GM11168 (cell line): ENCODE measurements around the gene MMADHC.

ENCODE experiments used
- in situ Hi-C: fragments of 300-500 bp; cut with MboI; formaldehyde crosslinking; loops from one replicate; pipeline ENCODE4 v1.12.0; 2022; ENCODE audit warnings: low sequenced_read_pairs; ENCODE audit not compliant: unreplicated experiment

The MMADHC gene

DNA sequence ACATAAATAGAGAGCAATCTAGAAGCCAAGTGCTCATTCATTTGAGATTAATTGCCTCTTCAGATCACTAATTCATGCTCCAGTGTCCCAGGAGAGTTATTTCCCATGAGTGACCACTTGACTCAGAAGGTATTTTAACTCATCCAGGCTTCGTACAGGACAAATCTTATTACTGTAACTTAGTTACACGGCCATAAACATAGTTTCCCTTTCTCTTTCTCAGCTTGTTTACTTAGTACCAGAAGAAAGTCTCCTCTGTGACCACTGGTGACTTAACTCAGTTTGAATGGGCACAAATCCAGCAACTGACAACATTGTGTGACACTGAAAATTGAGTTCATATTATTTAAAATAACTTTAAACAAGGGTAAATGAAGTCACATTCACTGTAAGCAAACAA is 25.3 kb downstream of the MMADHC start:
- in situ Hi-C loops: loop anchor here (5.0 kb wide), 1 partner anchor 545 kb away; no protein-coding TSS in a partner anchor

- in situ Hi-C loops: loop anchor here (5.0 kb wide), 1 partner anchor 544 kb away; no protein-coding TSS in a partner anchor
These were observed 26.2 kb downstream of the MMADHC start for GRCh38 chr2:149561309-149561926.

DNA sequence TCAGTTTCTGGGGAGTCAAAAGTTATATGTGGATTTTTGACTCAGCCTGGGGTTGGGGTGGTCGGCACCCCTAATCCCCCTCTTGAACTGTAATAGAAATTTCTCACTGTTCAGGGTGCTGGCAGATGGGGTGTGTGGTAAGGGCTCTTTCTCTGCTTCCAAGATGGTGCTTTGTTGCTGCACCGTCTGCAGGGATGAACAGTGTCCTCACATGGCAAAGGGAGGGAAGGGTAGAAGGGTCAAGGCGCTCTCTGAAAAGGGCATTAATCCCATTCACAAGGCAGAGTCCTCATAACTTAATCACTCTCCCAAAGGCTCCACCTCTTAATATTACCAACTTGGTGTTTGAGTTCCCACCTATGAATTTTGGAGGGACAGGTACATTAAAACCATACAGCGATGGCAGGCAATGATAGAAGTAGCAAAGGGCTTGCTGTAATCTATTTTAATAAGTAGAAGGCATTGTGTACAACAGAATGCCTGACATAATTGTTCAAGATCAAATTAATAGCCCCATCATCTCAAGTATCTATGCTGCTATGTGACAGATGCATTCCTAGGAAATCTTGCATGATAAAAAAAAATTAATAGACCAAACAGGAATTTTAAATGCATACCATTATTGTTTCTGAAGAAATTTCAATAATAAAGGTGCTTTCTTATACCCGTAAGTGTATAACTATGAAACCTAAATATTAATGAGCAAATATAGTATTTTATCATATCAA is 28.1 kb downstream of the MMADHC start:
- in situ Hi-C loops: loop anchor here (5.0 kb wide), 1 partner anchor 542 kb away; no protein-coding TSS in a partner anchor

DNA sequence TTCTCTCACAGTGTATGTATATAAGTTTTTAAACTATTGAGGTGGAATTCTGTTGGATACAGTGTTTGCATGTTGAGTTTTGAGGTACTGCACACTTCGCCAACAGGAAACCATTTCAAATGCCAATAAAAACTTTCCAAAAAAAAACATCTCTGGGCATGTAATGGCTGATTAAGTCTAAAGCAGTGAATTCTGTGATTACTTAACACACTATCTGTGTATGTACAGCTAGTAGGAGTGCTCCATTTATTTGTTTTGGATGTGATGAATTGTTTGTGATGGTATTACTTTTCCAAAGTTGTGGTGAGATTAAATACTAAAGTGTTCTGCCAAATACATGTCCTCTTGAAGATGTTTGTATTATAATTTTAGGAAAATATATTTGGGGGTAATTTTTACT is 31.1 kb downstream of the MMADHC start:
- in situ Hi-C loops: no loop called here

DNA sequence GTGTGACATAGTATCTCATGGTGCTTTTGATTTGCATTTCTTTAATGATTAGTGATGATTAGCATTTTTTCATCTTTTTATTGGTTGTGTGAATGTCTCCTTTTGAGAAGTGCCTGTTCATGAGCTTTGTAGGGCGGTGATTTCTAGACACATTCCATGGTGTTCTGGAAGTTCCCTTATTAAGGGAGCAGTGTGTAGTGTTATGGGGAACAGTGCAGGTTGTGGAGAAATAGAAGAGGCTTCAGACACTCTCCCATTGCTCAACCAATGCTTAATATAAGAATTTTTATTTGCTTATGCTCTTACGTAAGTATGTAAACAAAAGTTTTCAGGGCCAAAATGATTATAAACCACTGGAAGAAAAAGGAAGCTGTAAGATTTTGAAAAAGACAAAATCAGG is 34.7 kb downstream of the MMADHC start:
- in situ Hi-C loops: no loop called here

GRCh38 chr2:149552226-149552625 is 35.3 kb downstream of the MMADHC start:
- in situ Hi-C loops: no loop called here

GRCh38 chr2:149544692-149545091 is 42.9 kb downstream of the MMADHC start:
- in situ Hi-C loops: no loop called here

DNA sequence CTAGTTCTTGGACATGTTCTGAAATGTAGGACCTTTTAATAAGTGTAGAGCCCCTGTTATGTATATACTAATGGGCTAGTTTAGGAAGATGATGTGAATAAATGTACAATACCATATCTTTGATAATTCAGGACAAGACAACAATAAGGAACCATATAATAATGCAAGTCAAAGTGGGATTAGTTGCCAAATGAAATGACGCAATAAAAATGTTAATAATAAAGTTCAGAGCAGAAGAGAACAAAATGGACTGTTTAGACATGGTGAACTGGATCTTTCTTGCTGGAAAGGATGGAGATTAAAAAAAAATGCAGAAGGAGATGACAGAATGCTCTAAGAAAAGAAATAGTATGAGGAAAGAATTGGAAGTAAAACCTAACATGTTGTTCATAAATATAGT is 43.7 kb downstream of the MMADHC start:
- in situ Hi-C loops: no loop called here

DNA sequence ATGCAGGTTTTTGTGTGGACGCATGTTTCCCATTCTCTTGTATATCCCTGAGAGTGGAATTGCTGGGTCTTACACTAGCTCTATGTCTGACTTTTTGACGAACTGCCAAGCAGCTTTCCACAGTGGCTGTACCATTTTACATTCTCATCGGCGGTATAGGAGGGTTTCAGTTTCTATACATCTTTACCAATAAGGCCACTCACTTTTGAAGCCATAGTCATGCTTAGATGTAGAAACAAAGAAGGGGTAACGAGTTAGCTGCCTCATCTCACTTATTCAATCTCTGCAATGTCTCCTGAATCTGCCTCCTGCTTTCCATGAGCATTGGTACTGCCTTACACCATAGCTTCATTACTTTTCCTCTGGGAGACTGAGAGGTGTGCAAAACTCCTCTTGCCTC is 47.4 kb downstream of the MMADHC start:
- in situ Hi-C loops: no loop called here

DNA sequence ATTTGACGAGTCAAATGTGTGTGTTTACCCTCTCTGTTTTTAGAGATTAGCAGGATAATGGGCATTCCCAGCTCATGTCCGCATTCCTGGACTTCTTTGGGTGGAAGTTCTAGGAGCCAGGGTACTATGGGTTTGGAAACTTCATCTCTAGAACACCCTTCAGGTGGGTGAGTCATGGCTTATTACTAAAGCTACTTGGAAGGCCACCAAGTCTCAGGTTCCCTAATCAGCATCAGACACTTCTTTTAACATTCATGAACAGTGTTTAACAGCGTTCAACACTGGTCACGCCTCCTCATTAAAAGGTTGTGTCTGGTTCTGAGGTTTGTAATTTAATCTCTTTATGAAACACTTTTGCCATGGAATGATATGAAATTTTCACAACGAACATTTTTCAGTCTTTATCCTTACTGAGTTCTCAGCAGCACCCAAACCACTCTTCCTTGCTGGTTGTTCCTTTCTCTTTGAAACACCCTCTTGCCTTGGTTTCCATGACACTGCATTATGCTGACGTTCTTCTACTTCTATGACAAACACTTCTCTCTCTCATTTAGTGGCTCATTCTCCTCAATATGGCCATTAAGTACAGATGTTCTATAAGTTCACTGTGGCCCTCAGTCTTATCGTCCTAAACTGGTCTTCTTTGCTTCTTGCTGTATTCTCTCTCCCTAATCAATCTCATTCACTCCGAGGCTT is 49.3 kb downstream of the MMADHC start:
- in situ Hi-C loops: no loop called here

GRCh38 chr2:149537092-149537726 is 50.4 kb downstream of the MMADHC start:
- in situ Hi-C loops: no loop called here

DNA sequence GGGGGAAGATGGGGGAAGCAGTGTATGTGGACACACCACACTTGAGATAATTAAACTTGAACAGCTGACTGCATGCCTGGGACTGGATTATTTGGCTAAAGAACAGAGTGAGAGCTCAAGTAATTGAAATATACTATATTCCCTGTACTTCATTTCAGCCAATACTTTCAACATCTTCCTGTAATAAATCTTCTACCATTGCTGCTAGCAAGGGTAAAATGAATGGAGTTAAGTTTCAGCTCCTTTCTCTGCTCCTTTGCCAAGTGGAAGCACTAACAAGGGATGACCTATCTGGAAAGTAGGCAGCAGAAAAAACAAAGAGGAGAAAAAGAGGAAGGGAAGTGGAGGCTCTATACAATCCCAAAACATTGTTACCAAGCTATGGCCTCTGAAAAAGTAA is 50.9 kb downstream of the MMADHC start:
- in situ Hi-C loops: no loop called here

- in situ Hi-C loops: no loop called here
These were observed 52.9 kb downstream of the MMADHC start for GRCh38 chr2:149534674-149535073.

DNA sequence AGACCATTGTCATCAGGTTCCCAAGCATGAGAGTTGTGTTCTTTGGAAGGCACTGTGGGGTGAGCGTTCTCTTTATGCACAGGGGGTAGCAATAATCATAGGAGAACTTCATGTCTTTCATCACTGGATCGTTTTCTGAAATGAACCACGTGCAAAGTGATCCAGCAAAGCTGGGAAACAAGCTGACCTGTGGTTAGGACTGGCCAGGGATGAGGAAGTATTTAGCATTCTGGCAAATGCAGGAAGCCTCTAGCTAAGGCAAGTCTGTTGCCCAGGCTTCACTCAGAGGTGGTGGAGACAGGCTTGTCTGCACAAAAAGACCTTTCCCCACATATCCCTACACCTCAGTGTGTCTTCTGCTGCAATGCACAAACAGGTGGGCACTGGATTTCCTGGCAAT is 58.6 kb downstream of the MMADHC start:
- in situ Hi-C loops: no loop called here

DNA sequence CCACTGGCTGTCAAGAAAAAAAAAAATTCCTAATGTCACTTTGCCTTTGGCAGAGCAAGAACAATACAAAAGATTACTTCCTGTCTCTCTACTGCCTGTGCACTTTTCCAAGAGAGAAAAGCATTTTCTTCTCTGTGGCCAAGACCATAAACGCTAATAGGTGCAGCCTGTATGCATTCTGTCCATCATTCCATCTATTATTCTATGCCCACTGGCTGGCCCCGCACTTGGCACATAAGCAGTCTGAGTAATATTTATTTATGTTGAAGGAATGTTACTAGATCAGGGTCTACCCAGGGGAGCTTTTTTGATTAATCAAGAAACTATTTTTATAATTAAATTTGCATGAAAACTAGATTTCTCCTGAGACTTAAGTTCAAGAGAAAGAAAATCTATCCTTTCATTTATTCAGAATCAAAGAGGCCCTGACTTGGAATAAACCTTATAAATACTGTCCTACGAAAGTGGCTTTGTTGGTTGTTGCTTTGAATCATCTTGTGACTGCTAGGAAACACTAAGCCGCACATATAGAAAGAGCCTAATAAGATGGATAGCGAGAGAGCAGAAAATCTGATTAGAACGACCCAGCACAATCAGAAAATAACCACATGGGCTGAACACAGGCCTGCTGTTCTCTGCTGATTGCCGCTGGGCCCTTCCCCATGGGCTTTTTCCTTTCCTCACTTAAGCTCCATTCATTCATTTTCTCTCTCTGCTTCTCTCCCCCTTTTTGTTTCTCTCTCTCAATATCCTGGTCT is 59.4 kb downstream of the MMADHC start:
- in situ Hi-C loops: no loop called here

DNA sequence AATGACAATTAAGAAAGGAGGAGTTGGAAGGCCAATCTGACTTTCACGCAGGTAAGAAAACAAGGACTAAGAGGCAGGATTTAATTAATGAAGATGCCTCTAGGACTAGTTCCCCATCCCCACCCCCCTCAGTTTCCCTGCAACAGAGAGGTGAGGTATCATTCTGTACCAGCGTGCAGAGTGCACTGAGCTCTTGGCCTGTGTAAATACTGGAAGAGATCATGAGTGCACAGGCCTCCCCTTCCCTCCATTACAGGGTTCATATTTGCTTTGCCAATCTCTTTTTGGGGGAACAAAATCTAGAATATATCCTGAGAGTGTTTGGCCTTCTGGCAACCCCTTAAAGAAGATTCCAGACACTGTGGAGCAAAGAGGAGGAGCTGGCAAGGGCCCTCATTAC is 60.9 kb downstream of the MMADHC start:
- in situ Hi-C loops: no loop called here

GRCh38 chr2:149525323-149525722 is 62.3 kb downstream of the MMADHC start:
- in situ Hi-C loops: no loop called here
